Kasumi-1 (cell line): ENCODE measurements around the gene PKD2L1.
"Not testable (repeated sequence)": the region's sequence is repeated elsewhere in the genome, so short reads cannot be mapped to it uniquely, and the experiment has no call there.

Experiments
- DNase-seq, 2 experiments: peaks; one replicate each; lab custom pipeline; 2025; lab: John Stamatoyannopoulos, UW

PKD2L1 gene

DNA sequence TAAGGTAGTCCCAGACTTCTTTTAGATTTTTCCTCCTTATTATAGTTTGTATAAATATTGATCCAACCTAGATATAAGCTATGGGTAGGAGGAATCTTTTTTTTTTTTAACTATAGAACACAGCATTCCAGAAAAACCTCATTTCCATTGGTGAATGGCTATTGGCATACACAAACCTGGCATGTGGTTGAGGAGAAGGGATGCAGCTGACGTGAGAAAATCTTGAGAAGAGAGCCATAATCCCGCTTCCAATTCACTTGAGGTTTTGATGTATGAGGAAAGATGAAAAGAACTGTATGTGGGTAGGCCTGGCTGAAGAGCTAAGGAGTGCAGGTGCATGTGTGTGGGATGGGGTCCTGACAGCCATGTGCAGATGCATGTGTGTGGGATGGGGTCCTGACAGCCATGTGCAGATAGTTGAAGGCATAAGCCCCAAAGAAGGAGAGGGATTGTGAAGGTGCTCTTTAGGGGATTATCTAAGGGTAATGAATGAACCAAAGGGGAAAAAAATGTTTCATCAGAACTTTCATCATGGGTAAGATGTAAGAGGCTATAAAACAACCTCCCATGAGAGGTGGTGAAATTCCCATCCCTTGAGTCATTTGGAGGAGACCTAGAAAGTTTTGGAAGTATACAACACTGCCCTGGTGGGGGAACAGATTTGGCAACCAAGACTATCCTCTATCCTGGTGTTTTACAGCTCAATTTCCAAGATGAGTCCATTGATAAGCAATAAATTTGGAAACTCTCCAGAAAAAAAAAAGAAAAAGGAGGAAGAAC, 3.8 kb upstream of the PKD2L1 start:
- no peak for DNase-seq

DNA sequence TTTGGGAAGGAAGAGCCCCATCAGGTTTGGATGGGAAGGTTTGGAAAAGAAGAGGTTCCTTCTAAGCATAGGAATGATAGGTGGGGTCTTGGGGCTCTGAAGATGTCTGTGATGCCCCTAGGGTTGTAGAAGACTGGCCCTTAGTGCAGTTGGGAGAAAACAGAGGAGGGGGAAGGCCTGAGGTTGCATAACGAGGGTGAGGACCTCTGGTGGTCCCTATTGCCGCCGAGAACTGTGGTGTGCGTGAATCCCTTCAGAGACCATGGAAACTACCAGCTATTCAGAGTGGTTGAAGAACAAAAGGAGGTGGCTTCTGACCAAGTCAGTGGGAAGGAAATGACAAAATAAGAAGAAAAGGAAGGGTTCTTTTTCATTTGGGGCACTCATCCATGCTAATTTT, 3.1 kb upstream of the PKD2L1 start:
- DNase-seq = no peak

DNA sequence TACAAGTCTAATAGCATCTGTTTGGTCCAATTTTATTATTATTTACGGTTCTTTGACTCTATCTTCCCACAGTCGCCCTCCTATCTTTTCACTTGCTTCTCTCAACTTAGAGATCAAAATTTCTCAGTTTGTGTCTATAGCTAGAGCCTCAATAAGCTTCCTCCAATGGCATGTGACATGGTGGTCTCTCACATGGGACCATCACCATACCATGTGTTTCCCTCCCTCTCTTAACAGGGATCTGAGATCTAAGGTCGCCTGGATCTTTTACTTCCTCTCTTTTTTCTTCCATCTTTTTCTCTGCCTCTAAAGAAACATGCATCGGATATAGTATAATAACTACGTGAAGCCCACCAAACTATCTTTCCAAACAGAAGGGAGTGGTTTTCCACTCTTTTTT, 1.8 kb downstream of the PKD2L1 start:
- no peak for DNase-seq

DNA sequence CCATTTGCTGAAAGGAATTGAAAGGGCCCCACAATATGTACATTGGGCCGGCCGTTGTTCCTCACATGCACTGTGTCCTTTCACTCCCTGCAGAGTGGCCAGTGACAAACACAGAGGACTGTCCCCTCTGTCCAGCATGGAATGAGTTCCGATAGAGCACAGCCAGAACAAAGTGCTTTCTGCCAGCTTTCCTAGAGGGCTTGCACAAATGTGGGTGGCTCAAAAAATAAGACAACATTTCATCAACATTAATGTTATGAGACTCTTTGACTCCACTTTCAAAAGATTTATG, 2.4 kb downstream of the PKD2L1 start:
- no peak for DNase-seq

DNA sequence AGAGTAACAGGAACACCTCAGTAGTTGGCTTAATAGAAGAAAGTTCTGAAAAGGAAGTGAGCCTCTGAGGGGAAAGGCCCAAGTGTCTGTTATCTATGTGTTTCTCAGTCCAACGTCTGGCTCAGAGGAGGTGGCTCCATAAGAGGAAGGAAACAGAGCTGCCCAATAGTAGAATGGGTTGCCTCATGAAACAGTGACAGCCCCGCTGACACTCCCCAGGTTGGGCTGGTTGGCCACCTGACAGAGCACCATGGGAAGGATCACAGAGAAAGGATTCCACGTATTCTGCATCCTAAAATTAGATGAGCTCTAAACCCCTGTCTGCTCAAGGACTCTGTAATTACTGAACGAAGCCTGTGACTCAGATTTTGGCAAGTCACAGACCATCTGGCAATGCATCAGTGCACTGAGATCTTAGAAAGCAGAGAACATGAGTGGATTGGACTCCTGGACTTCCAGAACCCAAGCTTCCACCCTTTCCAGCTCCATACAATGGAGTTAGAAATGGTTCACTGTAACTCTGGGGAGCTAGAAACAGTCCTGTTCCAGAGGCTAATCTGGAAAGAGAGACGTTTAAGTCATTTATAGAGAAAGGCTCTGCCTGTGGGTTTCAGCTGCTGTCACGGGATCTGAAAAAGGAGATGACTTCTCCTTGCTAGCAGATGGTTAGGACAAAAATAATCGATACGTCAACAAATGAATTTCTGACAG, 2.9 kb downstream of the PKD2L1 start:
- peak; percentile 91 to 93 for DNase-seq

DNA sequence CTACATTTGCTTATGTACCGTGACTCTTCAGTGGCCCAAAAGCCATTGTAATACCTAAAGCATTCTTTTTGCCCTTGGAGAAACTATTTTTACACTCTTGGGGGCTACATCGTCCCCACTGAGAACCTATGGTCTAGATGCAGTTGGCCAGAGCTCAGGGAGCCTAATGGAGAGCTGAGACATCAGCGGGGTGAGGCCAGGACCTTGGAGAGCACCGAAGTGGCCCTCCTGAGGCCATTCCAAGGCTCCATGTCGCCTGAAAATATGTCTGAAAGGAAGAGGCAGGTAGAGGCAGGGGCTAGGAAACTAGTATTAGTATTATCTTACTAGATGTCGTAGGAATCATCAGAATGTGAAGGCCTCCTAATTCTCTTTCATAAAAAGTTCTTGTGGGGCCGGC, 4.9 kb downstream of the PKD2L1 start:
- peak in 1 of 2 experiments; percentile 13 for DNase-seq

DNA sequence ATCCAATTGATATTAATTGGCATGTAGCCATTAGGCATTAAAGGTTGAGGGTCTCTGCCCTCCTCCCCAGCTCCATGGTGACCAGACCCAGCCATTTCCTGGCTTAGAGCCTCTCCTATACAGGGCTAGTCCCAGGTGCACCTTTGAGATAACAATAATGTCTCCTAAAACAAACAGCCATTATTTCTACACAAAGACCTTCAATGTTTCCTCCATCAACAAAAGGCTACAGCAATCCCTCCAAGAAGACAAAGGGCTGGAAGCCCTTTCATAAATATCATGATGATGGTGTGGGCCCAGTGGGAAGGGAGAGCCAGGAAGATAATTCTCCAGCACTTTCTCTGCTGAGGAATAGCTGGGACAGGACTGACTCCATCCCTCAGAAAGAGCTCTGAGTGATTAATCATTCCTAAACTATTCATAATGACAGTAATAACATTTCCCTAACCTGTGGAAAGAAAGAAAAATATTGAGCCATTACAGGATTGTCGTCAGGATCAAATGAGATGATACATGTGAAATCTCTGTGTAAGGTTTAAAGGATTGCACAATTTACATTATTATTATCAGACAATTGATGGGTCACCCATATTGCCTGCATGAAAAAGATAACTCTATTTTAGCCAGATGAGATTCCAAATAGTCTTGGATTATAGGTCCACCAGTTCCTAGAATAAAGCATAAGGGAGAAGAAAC, 10.2 kb downstream of the PKD2L1 start:
- no peak for DNase-seq

DNA sequence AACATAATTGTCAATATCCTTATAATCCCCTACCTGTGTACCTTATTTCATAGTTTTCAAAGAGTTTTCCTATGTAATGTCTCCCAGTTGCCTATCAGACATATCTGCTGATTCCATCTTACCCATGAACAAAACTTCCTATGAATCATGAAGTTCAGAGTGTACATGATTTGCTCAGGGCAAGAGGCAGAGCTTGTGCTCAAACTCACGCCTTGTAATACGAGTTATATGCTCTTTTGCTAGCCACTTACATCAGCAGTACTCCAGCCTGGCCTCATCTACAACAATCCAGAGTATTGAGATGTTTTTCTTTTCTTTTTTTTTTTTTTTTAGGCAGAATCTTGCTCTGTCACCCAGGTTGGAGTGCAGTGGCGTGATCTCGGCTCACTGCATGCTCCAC, 11.8 kb downstream of the PKD2L1 start:
- DNase-seq = no peak

DNA sequence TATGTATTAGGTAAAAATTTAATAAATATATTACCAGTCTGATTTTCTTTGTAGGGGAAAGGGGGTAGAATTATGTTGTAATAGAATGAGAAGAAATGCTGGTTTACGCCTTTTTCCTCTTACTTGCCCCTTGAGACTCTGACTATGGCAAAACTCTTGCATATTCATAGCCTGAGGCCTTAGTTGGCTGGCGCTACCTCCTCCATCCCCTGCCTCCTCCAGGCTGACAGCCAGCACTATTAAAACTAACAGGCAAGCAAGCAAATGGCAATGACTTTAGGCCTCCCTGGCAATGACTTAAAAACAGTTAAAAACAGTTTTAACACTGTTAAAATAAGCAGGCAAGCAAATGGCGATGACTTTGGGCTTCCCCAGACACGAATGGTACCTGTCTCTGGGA, 14.4 kb downstream of the PKD2L1 start:
- DNase-seq = no peak

DNA sequence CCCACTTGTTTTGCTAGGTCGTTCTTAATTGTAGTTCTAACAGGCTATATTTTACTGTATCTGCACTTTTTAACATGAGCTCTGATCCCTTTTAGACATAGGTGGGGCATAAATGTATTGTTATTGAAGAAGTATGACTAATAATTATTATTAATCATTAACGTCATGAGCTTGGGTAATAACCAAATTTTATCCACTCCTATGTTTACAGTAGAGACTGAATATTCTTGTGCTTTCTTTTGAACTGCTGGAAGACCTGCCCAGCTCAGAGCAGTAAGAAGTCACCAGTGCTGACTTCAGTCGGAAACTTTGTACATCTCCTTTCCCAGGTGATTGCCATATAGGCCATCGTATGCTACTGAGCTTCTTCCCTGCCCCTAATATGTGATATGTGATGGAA, 18.7 kb downstream of the PKD2L1 start:
- no peak for DNase-seq

DNA sequence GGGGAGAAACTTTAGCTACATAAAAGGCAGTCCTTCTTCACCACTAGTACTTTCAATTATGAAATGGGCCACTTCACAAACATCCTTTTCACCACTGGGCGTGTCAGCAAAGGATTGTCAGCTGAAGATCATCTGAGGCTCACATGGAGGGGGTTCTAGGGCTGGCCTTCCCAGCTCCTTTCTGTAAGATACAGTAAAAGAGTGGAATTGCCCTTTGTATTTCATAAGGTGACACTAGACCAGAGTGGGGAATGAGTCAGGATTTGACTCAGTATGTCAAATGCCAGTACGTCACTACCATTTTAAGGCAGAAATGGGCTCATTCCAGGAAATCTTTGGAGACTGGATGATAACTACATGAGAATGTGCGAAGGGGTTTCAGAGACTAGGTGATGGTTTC, 22.3 kb downstream of the PKD2L1 start:
- DNase-seq = no peak

DNA sequence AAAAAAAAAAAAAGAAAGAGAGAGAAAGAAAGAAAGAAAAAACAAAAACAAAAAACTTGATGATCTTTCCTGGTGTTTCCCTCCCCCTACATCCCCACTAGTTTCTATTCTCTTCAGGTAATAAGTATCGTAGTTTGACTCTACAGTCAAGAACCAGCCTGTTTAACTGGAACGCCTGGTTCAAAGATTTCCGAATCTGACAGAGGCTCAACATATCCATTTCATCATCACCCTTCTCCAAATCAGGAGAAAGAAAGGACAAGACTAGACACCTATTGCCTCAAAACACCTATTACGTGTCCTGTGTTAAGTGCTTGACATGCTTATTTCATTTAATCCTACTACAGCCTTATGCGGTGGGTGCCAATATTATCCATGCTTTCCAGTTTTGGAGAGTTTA, 23.2 kb downstream of the PKD2L1 start:
- DNase-seq = no peak

DNA sequence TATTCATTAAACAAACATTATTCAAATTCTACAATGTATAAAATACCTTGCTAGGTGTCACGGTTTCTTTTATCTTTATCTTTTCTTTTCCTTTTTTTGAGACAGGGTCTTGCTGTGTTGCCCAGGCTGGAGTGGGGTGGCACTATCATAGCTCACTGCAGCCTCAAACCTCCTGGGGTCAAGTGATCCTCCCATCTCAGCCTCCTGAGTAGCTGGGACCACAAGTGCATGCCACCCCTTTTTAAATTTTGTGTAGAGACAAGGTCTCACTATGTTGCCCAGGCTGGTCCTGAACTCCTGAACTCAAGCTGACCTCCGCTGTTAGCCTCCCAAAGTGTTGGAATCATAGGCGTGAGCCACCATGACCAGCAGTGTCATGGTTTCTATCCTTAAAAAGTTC, 25.6 kb downstream of the PKD2L1 start:
- DNase-seq = no peak

DNA sequence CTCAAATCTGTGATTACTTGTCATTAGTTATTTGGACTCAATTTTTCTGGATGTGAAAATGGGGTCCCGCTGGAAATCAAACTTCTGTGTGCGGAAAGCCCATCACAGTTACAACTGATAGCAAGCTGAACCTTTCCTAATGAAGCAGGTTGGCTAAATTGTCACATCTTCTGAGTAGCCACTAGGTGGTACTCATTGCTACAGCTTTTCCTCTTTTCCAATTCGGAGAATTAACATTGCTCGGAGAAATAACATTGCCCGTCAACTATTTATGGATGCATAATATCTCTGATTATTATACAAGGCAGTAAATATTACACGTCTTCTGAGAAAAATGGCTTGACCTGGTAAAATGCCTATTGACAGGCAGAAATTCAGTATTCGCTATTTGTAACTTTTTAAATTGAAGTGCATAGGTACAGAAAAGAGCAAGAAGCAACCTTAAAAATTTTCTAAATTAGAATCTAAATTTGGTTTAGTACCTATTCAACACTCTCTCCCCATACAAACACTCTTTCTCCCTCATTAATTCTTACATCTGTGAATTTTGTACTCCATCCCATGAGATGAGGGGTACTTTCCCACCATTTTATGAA, 26.2 kb downstream of the PKD2L1 start:
- DNase-seq = peak; percentile 75 to 85

DNA sequence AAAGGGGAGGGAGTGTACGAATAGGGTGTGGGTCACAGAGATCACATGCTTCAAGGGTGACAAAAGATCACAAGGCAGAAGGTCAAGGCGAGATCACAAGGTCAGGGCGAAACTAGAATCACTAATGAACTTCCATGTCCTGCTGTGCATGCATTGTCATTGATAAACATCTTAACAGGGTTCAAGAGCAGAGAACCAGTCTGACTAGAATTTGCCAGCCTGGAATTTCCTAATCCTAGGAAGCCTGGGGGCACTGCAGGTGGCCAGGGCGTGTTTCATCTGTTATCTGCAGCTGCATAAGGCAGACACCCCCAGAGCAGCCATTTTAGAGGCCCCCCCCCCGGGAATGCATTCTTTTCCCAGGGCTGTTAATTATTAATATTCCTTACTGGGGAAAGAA, 28.9 kb downstream of the PKD2L1 start:
- not testable (repeated sequence) for DNase-seq

DNA sequence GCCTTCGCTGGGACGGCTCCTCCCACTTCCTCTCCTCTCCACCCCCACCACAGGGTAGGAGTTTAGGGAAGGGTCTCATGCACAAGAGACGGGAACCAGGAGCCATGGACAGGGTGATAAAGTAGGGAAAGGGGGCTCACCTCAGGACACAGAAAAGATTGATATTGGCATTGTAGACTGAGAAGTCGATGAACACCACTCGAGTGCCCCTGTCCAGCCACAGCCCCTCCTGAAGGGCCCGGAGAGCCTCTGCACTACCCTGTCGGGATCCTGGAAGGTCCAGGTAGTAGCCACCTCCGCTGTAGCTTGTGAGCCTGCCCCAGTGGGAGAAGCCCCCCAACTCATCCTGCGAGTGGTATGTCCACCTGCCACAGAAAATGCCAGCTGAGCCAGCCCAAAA, 32.8 kb downstream of the PKD2L1 start:
- DNase-seq = no peak

DNA sequence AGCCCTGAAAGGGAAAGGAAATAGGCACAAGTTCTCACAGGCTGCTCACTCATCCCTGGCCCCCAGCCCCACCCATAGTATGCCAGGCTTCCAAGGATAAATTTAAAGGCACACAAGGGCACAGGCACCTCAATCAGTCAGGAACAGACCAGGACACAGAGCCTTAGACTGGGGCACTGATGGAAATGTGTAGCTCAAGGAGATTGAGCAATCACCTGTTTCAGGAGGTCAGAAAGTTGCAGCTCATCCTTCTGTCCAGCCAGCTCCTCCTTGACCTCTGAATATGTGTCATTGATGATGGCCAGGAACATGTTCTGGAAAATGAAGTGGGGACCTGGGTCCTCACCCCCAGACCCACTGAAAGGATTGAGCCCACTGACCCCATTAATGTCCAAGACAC, 37.0 kb downstream of the PKD2L1 start:
- no peak for DNase-seq

DNA sequence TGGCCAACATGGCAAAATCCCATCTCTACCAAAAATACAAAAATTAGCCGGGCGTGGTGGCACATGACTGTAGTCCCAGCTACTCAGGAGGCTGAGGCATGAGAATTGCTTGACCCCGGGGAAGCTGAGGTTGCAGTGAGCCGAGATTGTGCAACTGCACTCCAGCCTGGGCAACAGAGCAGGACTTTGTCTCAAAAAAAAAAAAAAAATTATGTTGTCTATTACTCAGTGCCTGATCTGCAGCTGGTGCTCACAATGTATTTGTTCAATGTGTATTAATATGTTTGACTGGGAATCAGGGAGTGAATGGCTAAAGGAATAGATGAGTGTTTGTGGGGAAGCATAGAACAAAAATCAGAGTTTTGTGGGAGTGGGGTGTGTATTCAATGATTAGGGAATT, 37.7 kb downstream of the PKD2L1 start:
- not testable (repeated sequence) for DNase-seq

DNA sequence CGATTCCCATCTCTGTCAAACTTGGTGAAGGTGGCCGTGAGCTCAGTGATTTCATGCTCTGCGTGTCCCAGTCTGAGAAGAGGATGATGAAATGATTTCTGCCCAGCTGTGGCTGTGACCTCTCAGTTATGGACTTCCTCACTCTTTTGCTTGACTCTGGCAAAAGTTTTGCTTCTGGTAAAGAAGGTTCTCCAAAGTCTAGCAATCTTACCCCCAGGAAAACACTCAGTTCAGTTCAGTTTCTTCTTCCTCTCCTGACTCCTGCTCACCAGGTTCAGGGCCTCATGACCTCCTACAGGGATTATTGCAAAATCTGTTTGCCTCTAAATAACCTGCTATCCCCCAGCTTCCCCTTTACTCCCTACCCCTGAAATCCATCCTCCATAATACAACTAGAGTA, 38.7 kb downstream of the PKD2L1 start:
- no peak for DNase-seq

DNA sequence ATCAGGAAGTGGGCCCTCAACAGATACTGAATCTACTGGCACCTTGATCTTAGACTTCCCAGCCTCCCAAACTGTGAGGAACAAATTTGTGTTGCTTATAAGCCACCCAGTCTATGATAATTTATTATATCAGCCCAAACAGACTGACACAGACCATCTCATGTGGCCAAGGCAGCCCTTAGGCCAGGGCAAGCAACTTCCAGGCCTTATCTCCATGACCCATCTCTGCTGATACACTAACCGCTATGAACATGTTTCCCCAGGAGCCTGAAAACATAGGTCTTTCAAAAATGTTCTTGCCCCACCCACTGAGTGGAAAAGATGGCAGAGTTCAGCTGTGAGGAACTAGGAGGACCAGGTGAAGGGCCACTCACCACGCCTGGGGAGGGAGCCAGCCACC, 40.4 kb downstream of the PKD2L1 start:
- no peak for DNase-seq

DNA sequence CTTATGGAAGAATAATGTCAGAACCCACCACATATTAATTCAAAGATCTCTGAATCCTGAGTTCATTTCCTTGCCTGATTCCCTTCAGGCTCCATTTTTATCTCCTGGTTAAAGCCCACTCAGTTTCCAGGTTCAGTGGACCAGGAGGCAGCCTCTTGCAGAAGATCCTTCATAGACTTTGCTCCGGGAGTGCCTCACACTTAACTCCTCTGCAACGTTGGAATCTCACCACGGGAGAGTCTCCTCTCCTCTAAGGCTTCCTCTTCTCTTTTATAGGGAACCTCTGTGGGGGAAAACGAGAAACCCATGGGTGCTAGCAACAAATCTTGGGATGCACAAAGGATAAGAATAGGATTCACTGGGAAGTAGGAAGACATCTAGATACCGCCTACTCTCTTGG, 41.8 kb downstream of the PKD2L1 start:
- DNase-seq = no peak

DNA sequence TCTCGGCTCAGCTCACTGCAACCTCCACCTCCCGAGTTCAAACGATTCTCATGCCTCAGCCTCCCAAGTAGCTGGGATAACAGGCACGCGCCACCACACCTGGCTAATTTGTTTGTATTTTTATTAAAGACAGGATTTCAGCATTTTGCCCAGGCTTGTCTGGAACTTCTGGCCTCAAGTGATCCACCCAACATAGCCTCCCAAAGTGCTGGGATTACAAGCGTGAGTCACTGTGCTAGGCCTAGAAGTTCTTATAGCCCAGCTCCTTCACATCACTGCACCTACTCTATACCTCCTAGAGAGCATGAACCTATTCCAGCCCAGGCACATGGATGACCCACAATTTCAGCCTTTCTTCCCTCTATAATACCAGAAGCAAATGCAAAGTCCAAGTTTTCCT, 42.3 kb downstream of the PKD2L1 start:
- no peak for DNase-seq
